Neural progenitor cell (in vitro differentiated cells): ENCODE measurements around the gene CREB3L2.

Source experiments
- EZH2 ChIP-seq: fragments of 200-600 bp; sonication (generic); IDR thresholded peaks from 2 replicates; pipeline ENCODE4 v1.6.1; 2017; ENCODE audit warnings: antibody characterized with exemption, mild to moderate bottlenecking, moderate library complexity
- TF ChIP-seq, protein P1 (sequence below): fragments of 200-600 bp; sonication (generic); IDR thresholded peaks from 2 replicates; pipeline ENCODE4 v1.5.1; 2017; ENCODE audit warnings: antibody characterized with exemption, mild to moderate bottlenecking

DNA sequence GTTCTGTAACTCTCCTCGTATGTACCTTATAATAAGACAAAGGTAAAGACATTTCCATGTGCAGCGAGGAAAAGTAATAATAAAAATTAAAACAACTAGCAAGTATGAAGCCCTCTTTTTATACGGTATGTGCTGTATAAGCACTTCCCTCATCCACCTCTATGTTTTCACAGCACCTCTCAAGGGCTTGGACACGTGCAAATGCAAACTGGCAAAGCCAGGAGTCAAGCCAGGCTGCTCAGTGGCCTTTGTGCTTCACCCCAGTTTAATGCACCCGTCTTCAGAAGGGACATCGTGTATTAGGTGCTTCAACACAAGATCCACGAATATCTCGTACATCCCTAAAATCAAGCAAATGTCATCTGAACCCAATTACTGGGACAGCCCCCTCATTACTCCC lies 153.8 kb downstream of the CREB3L2 start:
- TF ChIP-seq, protein P1, sequence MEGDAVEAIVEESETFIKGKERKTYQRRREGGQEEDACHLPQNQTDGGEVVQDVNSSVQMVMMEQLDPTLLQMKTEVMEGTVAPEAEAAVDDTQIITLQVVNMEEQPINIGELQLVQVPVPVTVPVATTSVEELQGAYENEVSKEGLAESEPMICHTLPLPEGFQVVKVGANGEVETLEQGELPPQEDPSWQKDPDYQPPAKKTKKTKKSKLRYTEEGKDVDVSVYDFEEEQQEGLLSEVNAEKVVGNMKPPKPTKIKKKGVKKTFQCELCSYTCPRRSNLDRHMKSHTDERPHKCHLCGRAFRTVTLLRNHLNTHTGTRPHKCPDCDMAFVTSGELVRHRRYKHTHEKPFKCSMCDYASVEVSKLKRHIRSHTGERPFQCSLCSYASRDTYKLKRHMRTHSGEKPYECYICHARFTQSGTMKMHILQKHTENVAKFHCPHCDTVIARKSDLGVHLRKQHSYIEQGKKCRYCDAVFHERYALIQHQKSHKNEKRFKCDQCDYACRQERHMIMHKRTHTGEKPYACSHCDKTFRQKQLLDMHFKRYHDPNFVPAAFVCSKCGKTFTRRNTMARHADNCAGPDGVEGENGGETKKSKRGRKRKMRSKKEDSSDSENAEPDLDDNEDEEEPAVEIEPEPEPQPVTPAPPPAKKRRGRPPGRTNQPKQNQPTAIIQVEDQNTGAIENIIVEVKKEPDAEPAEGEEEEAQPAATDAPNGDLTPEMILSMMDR = no peak
- TF ChIP-seq EZH2 = no peak
